DND-41 (cell line): ENCODE measurements around the gene CBR4.

Source experiments
- ATAC-seq: fragments of 200-7000 bp; cut with Tn5 transposase; 3 replicates; pipeline ENCODE4 v1.9.1; 2021; ENCODE audit warnings: low read depth; ENCODE audit not compliant: insufficient read depth
- DNase-seq: peaks from one replicate; pipeline ENCODE4 v3.0.0-alpha.2; 2020
- H2AFZ ChIP-seq: 2 replicates; pipeline ENCODE4 v1.6.0; 2012; ENCODE audit warnings: low read depth, low read length
- H3K27ac ChIP-seq: 2 replicates; pipeline ENCODE4 v1.5.1; 2012; ENCODE audit warnings: low read length, inconsistent platforms
- H3K27me3 ChIP-seq: fragments of 200-600 bp; sonication (generic); 2 replicates; pipeline ENCODE4 v1.6.0; 2012; ENCODE audit warnings: low read length, mild to moderate bottlenecking, inconsistent platforms; ENCODE audit not compliant: insufficient read depth, poor library complexity
- H3K36me3 ChIP-seq: 2 replicates; pipeline ENCODE4 v1.5.1; 2012; ENCODE audit warnings: low read length, inconsistent platforms; ENCODE audit not compliant: insufficient read depth
- H3K4me1 ChIP-seq: 2 replicates; pipeline ENCODE4 v1.5.1; 2012; ENCODE audit warnings: mild to moderate bottlenecking, low read length; ENCODE audit not compliant: insufficient read depth
- H3K4me2 ChIP-seq: 2 replicates; pipeline ENCODE4 v1.6.0; 2012; ENCODE audit warnings: mild to moderate bottlenecking, moderate library complexity, low read length, inconsistent platforms; ENCODE audit not compliant: insufficient read depth
- H3K4me3 ChIP-seq, 2 experiments: fragments of 200-600 bp in 1 of 2; shearing (Covaris generic) in 1 of 2; 2 replicates each; pipeline ENCODE4 v1.5.1; 2012 to 2016; ENCODE audit warnings: inconsistent platforms in 2 of 2, low read length in 2 of 2, mild to moderate bottlenecking in 2 of 2, low read depth in 1 of 2, moderate library complexity in 1 of 2
- H3K79me2 ChIP-seq: 2 replicates; pipeline ENCODE4 v1.6.0; 2012; ENCODE audit warnings: low read length, inconsistent platforms; ENCODE audit not compliant: insufficient read depth
- H3K9ac ChIP-seq: 2 replicates; pipeline ENCODE4 v1.6.0; 2012; ENCODE audit warnings: low read depth, mild to moderate bottlenecking, inconsistent platforms, low read length, moderate library complexity
- H3K9me3 ChIP-seq: 2 replicates; pipeline ENCODE4 v1.5.1; 2012; ENCODE audit warnings: low read length, moderate library complexity, mild to moderate bottlenecking, inconsistent platforms; ENCODE audit not compliant: insufficient read depth, severe bottlenecking
- H4K20me1 ChIP-seq: 2 replicates; pipeline ENCODE4 v1.6.0; 2012; ENCODE audit warnings: low read length; ENCODE audit not compliant: insufficient read depth
- CTCF ChIP-seq: IDR thresholded peaks from 2 replicates; pipeline ENCODE4 v1.5.1; 2012; ENCODE audit warnings: borderline replicate concordance, low read length, moderate library complexity, mild to moderate bottlenecking; ENCODE audit not compliant: poor library complexity, severe bottlenecking; ENCODE audit errors: extremely low read depth
- EZH2 ChIP-seq: IDR thresholded peaks from 3 replicates; pipeline ENCODE4 v1.6.1; 2012; ENCODE audit warnings: borderline replicate concordance, low read depth, mild to moderate bottlenecking, moderate library complexity, low read length, inconsistent platforms; ENCODE audit not compliant: severe bottlenecking

The CBR4 gene

GRCh38 chr4:169010125-169011023 lies at the start of gene CBR4:
TSS of gene CBR4 (minus strand) at chr4:169010255. CDS start at chr4:169010089, 166 bp downstream.
- no peaks in the 10 kb centered on the region for H3K9me3 ChIP-seq
- TF ChIP-seq EZH2 (no peak), CTCF (peak; percentile 55)
- H3K36me3 ChIP-seq = peaks cover 7% of the 10 kb centered on the region
- peak within 1 kb of the TSS; percentile 86 for H3K9ac ChIP-seq
- peak within 1 kb of the TSS; percentile 90 for H3K27ac ChIP-seq
- ATAC-seq (peak; percentile 98), DNase-seq (peak; percentile 97)
- H3K4me3 ChIP-seq = peak within 1 kb of the TSS; percentile 71 to 85
- peaks cover 35% of the 10 kb centered on the region for H3K4me1 ChIP-seq
- H3K79me2 ChIP-seq = peaks cover 17% of the 10 kb centered on the region
- H3K27me3 ChIP-seq = no peaks in the 10 kb centered on the region
- H2AFZ ChIP-seq = peak within 1 kb of the TSS; percentile 90
- H4K20me1 ChIP-seq = no peaks in the 10 kb centered on the region
- peak within 1 kb of the TSS; percentile 87 for H3K4me2 ChIP-seq

- Histone ChIP-seq H3K4me2 (no peak overlapping the region), H3K27ac (no peak overlapping the region), H3K4me1 (no peaks in the 10 kb centered on the region), H4K20me1 (no peaks in the 10 kb centered on the region), H3K9me3 (no peaks in the 10 kb centered on the region), H3K36me3 (no peaks in the 10 kb centered on the region), H3K4me3 (no peak overlapping the region), H3K79me2 (no peaks in the 10 kb centered on the region), H3K27me3 (no peaks in the 10 kb centered on the region), H3K9ac (no peak overlapping the region), H2AFZ (no peak overlapping the region)
- no peak for DNase-seq
- no peak for ATAC-seq
- TF ChIP-seq EZH2 (no peak), CTCF (no peak)
These were observed 49.5 kb upstream of the CBR4 start for GRCh38 chr4:169059306-169060211.

- H3K9ac ChIP-seq = no peak overlapping the region
- H3K9me3 ChIP-seq = no peaks in the 10 kb centered on the region
- H4K20me1 ChIP-seq = no peaks in the 10 kb centered on the region
- H3K27ac ChIP-seq = no peak overlapping the region
- no peaks in the 10 kb centered on the region for H3K27me3 ChIP-seq
- H3K79me2 ChIP-seq = no peaks in the 10 kb centered on the region
- no peak overlapping the region for H3K4me3 ChIP-seq
- TF ChIP-seq EZH2 (no peak), CTCF (no peak)
- H2AFZ ChIP-seq = no peak overlapping the region
- ATAC-seq = no peak
- no peaks in the 10 kb centered on the region for H3K36me3 ChIP-seq
- H3K4me1 ChIP-seq = no peaks in the 10 kb centered on the region
- no peak for DNase-seq
- no peak overlapping the region for H3K4me2 ChIP-seq
These were observed 48.3 kb upstream of the CBR4 start for GRCh38 chr4:169058312-169058711.
